Panc1 (cell line): ENCODE results near the gene GUCD1. TPM values are rescaled to one million over a fixed set of nuclear protein-coding genes. Genes with fewer than 3 reads are reported as not detected.

Source experiments
- ATAC-seq: fragments of 200-7000 bp; cut with Tn5 transposase; 2 replicates; pipeline ENCODE4 v1.9.1; 2020; ENCODE audit warnings: mild to moderate bottlenecking, moderate library complexity
- BruUV-seq: library from RNA; stranded (reverse); fragments of 400-500 nt; replicated peaks from 2 replicates; lab custom pipeline; 2021; lab: Mats Ljungman, UMichigan
- CTCF ChIA-PET: fragments of 300-600 bp; sonication (Branson Sonifier 250); formaldehyde crosslinking; loops from one replicate; lab custom pipeline; 2022; ENCODE audit warnings: antibody characterized with exemption; lab: Charles Lee
- POLR2A ChIA-PET: fragments of 300-600 bp; sonication (Branson Sonifier 250); formaldehyde crosslinking; loops from one replicate; lab custom pipeline; 2022; ENCODE audit warnings: antibody characterized with exemption; lab: Charles Lee
- DNase-seq: peaks from one replicate; pipeline ENCODE4 v3.0.0-alpha.2; 2010; ENCODE audit warnings: low read depth, low spot score
- H3K27ac ChIP-seq: 2 replicates; pipeline ENCODE4 v1.5.1; 2011; ENCODE audit warnings: mild to moderate bottlenecking, low read length, inconsistent platforms
- H3K27me3 ChIP-seq: fragments of 200-500 bp; sonication (Bioruptor generic); 2 replicates; pipeline ENCODE4 v1.6.0; 2014; ENCODE audit warnings: low read length, inconsistent platforms; ENCODE audit not compliant: control insufficient read depth, insufficient read depth
- H3K36me3 ChIP-seq: fragments of 200-500 bp; sonication (Bioruptor generic); 2 replicates; pipeline ENCODE4 v1.5.1; 2014; ENCODE audit warnings: inconsistent platforms, mild to moderate bottlenecking, low read length, moderate library complexity; ENCODE audit not compliant: control insufficient read depth, insufficient read depth
- H3K4me1 ChIP-seq: 2 replicates; pipeline ENCODE4 v1.5.1; 2011; ENCODE audit warnings: inconsistent platforms, mild to moderate bottlenecking, low read length, moderate library complexity; ENCODE audit not compliant: control insufficient read depth, insufficient read depth
- H3K4me3 ChIP-seq, 2 experiments: 2 replicates each; pipeline ENCODE4 v1.5.1; 2011 to 2012; ENCODE audit warnings: low read depth in 2 of 2, low read length in 2 of 2, mild to moderate bottlenecking in 2 of 2, inconsistent platforms in 1 of 2, moderate library complexity in 1 of 2
- H3K9me3 ChIP-seq: fragments of 200-500 bp; sonication (Bioruptor generic); 2 replicates; pipeline ENCODE4 v1.5.1; 2014; ENCODE audit warnings: low read depth, mild to moderate bottlenecking, inconsistent platforms, low read length, moderate library complexity; ENCODE audit not compliant: control insufficient read depth, insufficient read depth
- CTCF ChIP-seq: fragments of 450-650 bp; IDR thresholded peaks from 2 replicates; pipeline ENCODE4 v1.5.1; 2017; ENCODE audit warnings: mild to moderate bottlenecking
- POLR2AphosphoS5 ChIP-seq: IDR thresholded peaks from 2 replicates; pipeline ENCODE4 v1.6.1; 2012; ENCODE audit warnings: mild to moderate bottlenecking, low read depth, low read length, moderate library complexity
- REST ChIP-seq, 2 experiments: IDR thresholded peaks; 2 replicates each; pipeline ENCODE4 v1.6.1; 2011 to 2012; ENCODE audit warnings: low read depth in 2 of 2, control low read depth in 1 of 2, low read length in 1 of 2, mild to moderate bottlenecking in 1 of 2, moderate library complexity in 1 of 2; ENCODE audit not compliant: insufficient read depth in 1 of 2
- SIN3A ChIP-seq: IDR thresholded peaks from 2 replicates; pipeline ENCODE4 v1.6.1; 2012; ENCODE audit warnings: low read depth, mild to moderate bottlenecking, low read length, moderate library complexity, borderline replicate concordance; ENCODE audit not compliant: insufficient read depth
- TCF7L2 ChIP-seq: IDR thresholded peaks from 2 replicates; pipeline ENCODE4 v1.6.1; 2011; ENCODE audit warnings: mild to moderate bottlenecking, low read depth, low read length, inconsistent platforms
- in situ Hi-C: cut with HindIII; loops from 2 replicates; pipeline ENCODE4 v1.10.0; 2016; ENCODE audit warnings: low sequenced_read_pairs, low pct_unique_long_range_greater_than_20kb
- intact Hi-C: fragments of 100-400 bp; cut with micrococcal nuclease; formaldehyde crosslinking; loops from one replicate; pipeline ENCODE4 v1.10.0; 2022; ENCODE audit not compliant: unreplicated experiment
- total RNA-seq: library from RNA; stranded (reverse); gene quantifications from one replicate; pipeline ENCODE4 v1.2.1, GENCODE V29; 2021; ENCODE audit not compliant: unreplicated experiment

The GUCD1 gene
- total RNA-seq, 1 experiment from 2014 or later, result 97.7 TPM

- H3K4me1 ChIP-seq, result peaks cover 3% of the 10 kb centered on the region; the same call in 1 of the 2 replicates
- no peaks in the 10 kb centered on the region for H3K36me3 ChIP-seq
- ChIA-PET POLR2A (interaction anchor here (0.6 kb wide), 1 partner anchor 62 kb away, joined by 6 read pairs; no protein-coding TSS in a partner anchor), CTCF (no interaction called here)
- no peak overlapping the region for H3K4me3 ChIP-seq
- no peaks in the 10 kb centered on the region for H3K27me3 ChIP-seq
- no peak for ATAC-seq
- no peaks in the 10 kb centered on the region for H3K9me3 ChIP-seq
- no peak overlapping the region for H3K27ac ChIP-seq
- no TSS peak for BruUV-seq
- DNase-seq, result no peak
- no peak for TF ChIP-seq REST (IDR thresholded peaks at IDR 0.05; ENCODE audit: insufficient read depth in 1 of 2, low read depth in 2 of 2, low read length in 1 of 2)
- no peak for TF ChIP-seq TCF7L2
- no peak for TF ChIP-seq CTCF
- no peak for TF ChIP-seq SIN3A
- no peak for TF ChIP-seq POLR2AphosphoS5
- in situ Hi-C loops, result no loop called here
- intact Hi-C loops, result no loop called here
These were observed 41.3 kb downstream of the GUCD1 start for GRCh38 chr22:24513378-24514240.

GRCh38 chr22:24512043-24512442, 42.9 kb downstream of the GUCD1 start:
- no peaks in the 10 kb centered on the region for H3K36me3 ChIP-seq
- ATAC-seq (no peak), DNase-seq (no peak)
- peaks cover 4% of the 10 kb centered on the region; the same call in 1 of the 2 replicates for H3K4me1 ChIP-seq
- no peak overlapping the region for H3K27ac ChIP-seq
- intact Hi-C loops (no loop called here), in situ Hi-C loops (no loop called here)
- CTCF ChIA-PET, result interaction anchor here (0.7 kb wide), 1 partner anchor 10 kb away, joined by 3 read pairs; no protein-coding TSS in a partner anchor
- H3K9me3 ChIP-seq, result no peaks in the 10 kb centered on the region
- H3K4me3 ChIP-seq, result no peak overlapping the region
- no peak for TF ChIP-seq SIN3A
- TF ChIP-seq TCF7L2, result no peak
- no peak for TF ChIP-seq CTCF
- TF ChIP-seq POLR2AphosphoS5, result no peak
- no peak for TF ChIP-seq REST (IDR thresholded peaks at IDR 0.05; ENCODE audit: insufficient read depth in 1 of 2, low read depth in 2 of 2, low read length in 1 of 2)
- BruUV-seq, result no TSS peak
- H3K27me3 ChIP-seq, result no peaks in the 10 kb centered on the region
- POLR2A ChIA-PET, result no interaction called here
